NCI-H524 (cell line): ENCODE measurements around the gene MAML2.

Experiments used
- DNase-seq, 2 experiments: peaks; one replicate each; lab custom pipeline; 2025; lab: John Stamatoyannopoulos, UW

MAML2 gene

GRCh38 chr11:96098511-96099241, 244.3 kb downstream of the MAML2 start:
- no peak for DNase-seq

- no peak for DNase-seq
These were observed 245.1 kb downstream of the MAML2 start for GRCh38 chr11:96097844-96098421.

- DNase-seq = no peak
These were observed 246.6 kb downstream of the MAML2 start for GRCh38 chr11:96096360-96096759.

- no peak for DNase-seq
These were observed 247.1 kb downstream of the MAML2 start for GRCh38 chr11:96095884-96096303.

DNA sequence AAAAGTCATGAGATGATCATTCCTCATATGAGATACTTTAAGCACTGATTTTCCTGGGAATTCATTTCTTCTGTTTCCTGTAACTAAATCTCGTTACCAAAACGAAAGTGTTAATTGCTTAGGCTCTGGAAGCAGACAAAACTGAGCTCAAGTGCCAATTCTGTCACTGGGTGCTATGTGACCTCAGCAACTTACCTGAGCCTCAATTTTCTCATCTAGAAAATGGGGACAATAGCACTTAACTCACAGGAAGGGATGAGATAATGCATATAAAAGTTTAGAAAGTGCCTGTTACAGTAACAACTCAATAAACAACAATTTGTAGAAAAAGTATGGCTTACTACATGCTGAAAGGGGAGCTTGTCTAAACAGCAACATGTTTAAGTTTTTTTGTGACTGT, 248.8 kb downstream of the MAML2 start:
- no peak for DNase-seq

- DNase-seq = no peak
These were observed 250.5 kb downstream of the MAML2 start for GRCh38 chr11:96092511-96092910.

DNA sequence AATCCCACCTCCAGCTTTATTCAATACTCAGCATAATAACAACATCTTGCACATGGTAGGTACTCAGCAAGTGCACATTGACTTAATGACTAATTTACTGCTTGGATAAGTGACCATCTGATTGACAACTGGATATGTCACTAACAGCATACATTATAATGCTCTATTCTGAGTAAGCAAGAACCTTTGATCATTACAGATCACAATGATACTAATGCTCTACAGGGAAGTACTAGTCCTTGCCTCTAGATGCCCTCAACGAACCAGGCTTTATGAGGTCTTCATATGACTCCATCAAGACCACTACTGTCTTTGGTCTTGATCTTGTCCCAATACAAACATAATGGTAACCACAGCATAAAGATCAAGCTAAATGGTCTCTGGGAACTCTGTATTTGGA, 251.5 kb downstream of the MAML2 start:
- no peak for DNase-seq

GRCh38 chr11:96090711-96091110, 252.3 kb downstream of the MAML2 start:
- no peak for DNase-seq

- no peak for DNase-seq
These were observed 254.1 kb downstream of the MAML2 start for GRCh38 chr11:96088914-96089313.

GRCh38 chr11:96086111-96086510, 256.9 kb downstream of the MAML2 start:
- DNase-seq = no peak

GRCh38 chr11:96085319-96085930, 257.6 kb downstream of the MAML2 start:
- no peak for DNase-seq

GRCh38 chr11:96084610-96085318, 258.2 kb downstream of the MAML2 start:
- no peak for DNase-seq

- no peak for DNase-seq
These were observed 260.1 kb downstream of the MAML2 start for GRCh38 chr11:96082936-96083335.

DNA sequence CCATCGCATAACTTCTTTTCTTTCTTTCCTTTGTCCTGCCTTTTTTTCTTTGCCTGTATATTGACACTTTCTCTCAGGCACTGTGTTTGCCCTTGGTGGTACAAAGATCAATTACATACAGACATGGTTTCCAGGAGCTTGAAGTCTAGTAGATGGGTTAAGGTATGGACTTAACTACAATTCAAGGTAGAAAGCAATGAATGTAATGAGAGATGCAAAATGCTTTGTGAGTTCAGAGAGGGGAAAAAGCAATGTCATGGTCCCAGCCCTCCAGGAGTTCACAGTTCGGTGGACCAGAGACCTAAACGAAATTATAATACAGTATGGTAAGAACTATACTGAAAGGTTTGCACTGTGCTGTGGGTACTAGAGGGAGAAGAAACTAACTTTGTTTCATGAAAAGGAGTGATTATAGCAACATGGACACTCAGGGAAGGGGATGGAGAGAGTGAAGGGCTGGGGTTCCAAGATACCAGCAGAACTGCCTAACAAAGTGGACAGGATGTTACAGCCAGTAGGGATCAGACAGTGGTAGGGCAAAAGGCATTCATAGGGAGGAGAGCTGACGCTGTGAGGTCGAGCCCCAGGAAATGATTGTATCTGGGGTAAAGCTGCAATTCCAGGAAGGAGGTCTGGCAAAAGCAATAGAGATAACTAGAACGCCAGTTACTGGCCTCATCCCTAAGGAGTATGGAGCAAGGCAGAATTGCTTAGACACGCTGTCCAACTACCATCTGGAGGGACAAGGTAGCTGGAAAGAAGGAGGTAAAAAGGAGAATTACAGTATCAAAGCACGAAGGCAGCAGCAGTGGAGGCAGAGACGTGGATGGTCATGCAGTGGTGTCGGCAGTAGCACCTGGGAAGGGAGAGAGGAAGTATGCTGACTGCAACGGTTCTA, 260.7 kb downstream of the MAML2 start:
- no peak for DNase-seq

DNA sequence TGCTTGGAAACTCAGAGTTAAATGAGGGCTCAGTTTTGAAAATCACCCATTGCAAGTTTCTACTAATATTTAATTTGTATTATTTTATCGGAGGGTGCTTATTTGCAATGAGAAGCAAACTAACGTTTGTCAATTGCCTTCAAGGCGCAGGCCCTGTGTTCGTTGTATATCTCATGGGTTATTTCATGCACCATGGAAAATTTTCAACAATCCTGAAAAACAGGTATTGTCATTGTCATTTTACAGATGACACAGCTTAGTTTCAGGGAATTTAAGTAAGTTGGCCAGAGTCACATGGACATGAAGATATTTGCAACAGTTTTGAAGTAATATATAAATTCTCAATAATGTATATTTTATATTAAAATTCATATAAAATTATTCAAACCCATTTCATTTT, 261.4 kb downstream of the MAML2 start:
- DNase-seq = no peak

DNA sequence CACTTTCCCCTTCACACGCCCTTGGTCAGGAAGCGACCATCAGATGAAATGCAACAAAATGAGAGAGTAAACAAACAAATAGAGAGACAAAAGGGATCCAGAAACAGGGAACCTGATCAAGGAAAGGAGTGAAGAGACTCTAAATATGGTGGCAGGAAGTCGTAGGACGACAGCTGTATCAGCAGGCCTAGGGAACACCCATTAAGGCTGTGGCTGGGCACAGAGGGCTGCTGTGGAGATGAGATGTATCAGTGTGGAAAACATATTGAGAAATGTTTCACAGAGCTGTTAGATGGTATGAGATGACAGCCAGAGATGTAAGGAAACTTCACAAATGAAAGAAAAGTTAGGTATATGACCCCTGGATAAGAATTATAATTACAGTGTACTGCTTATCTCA, 263.3 kb downstream of the MAML2 start:
- no peak for DNase-seq

DNA sequence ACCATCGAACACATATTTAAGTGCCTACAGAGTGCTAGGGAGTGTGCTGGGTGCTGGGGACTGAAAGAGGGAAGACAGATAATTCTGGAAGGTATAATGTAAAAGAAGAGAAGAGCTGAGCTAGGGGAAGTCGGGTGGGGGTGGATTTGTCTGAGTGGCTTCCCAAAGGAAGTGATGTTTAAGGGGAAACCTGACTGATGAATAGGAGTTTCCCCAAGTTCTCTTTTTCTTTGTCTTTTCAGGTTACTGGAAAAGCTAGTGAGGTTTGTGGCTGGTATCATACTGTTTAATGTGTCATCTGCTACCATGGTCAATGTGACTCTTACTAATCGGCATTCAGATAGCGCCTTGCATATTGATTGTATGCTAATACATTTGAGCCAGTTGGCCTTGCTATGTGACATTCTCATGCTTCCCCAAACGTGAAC, 267.4 kb downstream of the MAML2 start:
- no peak for DNase-seq

DNA sequence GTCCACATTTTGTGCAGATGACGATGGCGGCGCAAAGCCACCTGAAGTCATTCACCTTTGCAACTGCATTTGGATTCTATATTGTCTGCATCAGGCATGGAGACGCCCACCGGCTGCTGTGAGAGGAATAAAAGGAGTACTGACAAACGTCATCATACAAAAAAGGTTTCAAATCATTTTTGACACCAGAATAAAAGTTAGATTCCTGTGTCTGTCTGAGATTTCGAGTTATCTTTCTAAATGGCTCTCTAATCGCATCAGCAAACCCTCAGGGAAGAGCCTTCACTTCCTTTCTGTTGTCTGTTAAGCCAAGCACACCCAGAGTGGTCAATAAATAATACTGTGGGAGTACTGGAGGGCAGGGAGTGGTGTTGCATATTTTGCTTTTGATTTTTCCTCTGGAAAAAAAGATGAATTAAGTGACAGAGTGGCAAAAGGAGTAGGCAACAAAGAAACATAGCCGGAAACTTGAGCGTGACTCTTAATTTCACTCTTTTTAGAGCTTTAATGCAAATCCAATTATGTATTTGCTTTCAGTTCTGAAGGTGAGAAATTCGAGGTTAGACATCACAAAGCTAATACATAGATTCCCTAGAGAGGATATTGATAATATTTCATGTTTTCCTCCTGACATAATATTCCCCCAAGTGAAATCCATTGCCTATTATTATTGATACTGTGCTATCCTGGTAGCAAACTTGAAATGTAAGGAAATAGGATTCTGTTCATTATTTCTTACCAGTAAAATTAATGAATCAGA, 268.3 kb downstream of the MAML2 start:
- no peak for DNase-seq

DNA sequence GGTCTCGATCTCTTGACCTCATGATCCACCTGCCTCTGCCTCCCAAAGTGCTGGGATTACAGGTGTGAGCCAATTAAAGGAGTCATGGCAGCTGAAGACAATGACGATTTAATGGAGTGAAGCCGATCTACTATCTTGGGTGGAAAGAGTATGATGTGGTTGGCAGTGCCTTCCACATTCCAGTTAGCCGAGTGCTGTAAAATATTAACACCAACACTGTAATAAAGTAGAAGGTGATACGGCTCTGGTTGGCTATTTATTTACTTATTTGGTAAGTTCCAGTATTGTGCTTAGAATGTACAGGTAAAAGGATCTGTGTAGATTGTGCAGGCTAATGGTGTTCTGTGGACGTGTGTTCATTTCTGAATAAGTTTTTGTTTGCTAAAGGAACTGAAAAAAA, 269.5 kb downstream of the MAML2 start:
- no peak for DNase-seq

- no peak for DNase-seq
These were observed 270.4 kb downstream of the MAML2 start for GRCh38 chr11:96072592-96072991.

DNA sequence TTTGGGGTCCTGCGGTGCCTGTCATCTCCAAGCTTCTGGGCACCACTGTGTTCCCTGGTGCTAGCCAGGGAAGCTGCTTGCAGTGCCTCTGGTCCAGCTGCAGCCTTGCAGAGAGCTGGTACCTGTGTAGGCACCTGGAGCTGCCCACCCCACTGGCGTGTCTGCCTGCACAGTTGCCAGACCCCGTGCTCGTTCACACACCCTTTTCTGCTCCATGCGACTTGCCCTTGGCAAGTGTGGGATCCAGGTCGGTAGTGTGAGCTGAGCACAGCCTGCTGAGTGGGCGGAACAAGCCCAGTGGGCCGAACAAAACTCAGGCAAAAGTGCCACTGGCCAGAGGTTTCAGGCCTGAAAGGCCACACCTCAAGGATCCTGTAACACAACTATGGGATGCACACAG, 272.5 kb downstream of the MAML2 start:
- DNase-seq = no peak
